ENCODE data around the gene SPATA32.

The SPATA32 gene

DNA sequence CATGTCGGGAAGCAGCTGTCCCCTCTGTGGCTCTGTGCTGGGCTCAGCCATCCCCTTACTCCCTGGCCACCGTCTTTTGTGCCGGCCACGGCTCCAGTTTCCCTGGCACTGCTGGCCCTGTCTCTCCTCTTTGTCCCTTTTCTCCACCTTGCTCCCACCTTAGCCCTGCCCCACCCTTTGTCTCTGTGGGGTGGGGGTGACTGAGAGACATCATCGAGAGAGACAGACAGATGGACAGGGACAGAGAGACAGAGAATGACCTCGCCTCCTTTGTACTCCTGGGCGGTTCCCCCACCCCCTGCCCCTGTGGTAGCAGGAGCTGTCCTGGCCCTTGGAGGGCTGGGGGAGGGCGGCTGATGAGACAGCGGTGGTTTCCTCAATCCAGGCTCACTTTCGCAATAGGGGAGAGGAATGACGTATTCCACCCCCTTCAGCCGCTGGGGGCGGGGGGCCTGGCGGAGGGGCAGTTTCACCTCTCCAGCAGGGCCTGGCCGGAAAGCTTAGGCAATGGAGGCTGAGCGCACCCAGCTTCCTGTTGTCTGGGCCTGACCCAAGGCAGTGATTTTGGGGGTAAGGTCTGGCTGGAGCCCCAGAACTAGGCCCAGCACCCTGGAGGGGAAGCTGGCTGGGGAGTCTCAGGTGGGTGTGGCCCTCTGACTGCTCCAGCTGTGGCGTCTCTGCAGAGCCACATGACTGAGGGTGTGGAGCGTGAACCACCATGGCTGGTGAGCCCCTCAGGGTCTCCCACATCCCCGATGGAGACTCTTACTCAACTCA, 32.9 kb downstream of the SPATA32 start:
- Histone ChIP-seq H3K27me3 (ENCODE audit: insufficient read depth, poor library complexity, severe bottlenecking) (no peaks in the 10 kb centered on the region), H3K27ac (ENCODE audit: poor library complexity, severe bottlenecking) (peak overlapping the region; percentile 63), H3K9me3 (ENCODE audit: severe bottlenecking) (no peaks in the 10 kb centered on the region), H3K36me3 (ENCODE audit: low read depth) (no peaks in the 10 kb centered on the region), H3K4me1 (ENCODE audit: insufficient read depth, poor library complexity, severe bottlenecking) (peaks cover 57% of the 10 kb centered on the region), H3K4me3 (ENCODE audit: severe bottlenecking) (no peak overlapping the region)
- ATAC-seq (ENCODE audit: low read depth): peak; percentile 74
- TF ChIP-seq, protein P1, sequence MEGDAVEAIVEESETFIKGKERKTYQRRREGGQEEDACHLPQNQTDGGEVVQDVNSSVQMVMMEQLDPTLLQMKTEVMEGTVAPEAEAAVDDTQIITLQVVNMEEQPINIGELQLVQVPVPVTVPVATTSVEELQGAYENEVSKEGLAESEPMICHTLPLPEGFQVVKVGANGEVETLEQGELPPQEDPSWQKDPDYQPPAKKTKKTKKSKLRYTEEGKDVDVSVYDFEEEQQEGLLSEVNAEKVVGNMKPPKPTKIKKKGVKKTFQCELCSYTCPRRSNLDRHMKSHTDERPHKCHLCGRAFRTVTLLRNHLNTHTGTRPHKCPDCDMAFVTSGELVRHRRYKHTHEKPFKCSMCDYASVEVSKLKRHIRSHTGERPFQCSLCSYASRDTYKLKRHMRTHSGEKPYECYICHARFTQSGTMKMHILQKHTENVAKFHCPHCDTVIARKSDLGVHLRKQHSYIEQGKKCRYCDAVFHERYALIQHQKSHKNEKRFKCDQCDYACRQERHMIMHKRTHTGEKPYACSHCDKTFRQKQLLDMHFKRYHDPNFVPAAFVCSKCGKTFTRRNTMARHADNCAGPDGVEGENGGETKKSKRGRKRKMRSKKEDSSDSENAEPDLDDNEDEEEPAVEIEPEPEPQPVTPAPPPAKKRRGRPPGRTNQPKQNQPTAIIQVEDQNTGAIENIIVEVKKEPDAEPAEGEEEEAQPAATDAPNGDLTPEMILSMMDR (IDR thresholded peaks at IDR 0.05; ENCODE audit: poor library complexity, severe bottlenecking): no peak
- peak; percentile 90 for DNase-seq (ENCODE audit: low spot score)

DNA sequence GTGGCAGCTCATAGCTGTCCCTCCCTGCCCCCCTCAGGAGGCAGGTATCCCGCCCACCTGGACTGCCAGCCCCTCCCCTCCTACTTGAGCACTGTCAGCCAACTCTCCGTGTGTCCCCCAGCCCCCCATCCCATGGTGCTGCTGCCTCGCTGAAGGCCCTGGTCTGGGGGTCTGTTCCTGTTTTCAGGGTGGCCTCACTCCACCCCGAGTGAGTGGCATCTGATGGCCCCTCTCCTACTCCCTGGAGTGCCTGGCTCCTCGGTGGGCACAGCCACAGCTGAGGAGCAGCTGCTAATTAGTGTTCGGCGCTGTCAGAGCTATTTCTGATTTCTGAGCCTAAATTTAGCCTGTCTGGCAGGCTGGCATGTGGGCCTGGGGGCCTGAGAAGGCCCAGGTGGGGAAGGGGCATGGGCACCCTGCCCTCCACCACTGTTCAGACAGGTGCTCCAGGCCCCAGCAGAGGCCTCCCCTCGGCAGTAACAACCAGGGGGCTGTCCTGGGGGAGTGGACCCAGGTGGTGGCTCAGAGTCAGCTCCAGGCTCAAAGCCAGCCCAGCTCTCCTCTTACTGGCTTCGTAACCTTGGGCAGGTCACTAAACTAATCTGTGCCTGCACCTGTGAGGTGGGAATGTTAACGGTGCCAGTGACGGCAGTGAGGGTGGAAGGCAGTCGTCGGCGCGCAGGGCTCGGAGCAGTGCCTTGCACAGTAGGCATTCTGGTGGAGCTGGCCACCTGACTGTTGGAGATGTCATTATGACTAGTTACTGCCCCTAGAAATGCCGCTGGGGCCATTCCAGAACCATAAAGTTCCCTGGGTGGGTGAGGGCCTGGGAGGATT, 33.8 kb downstream of the SPATA32 start:
- TF ChIP-seq, protein P1 (IDR thresholded peaks at IDR 0.05; ENCODE audit: poor library complexity, severe bottlenecking): no peak
- no peak overlapping the region for H3K4me3 ChIP-seq (ENCODE audit: severe bottlenecking)
- no peaks in the 10 kb centered on the region for H3K9me3 ChIP-seq (ENCODE audit: severe bottlenecking)
- peaks cover 58% of the 10 kb centered on the region for H3K4me1 ChIP-seq (ENCODE audit: insufficient read depth, poor library complexity, severe bottlenecking)
- H3K36me3 ChIP-seq (ENCODE audit: low read depth): no peaks in the 10 kb centered on the region
- no peak for ATAC-seq (ENCODE audit: low read depth)
- H3K27ac ChIP-seq (ENCODE audit: poor library complexity, severe bottlenecking): peak overlapping the region; percentile 63
- H3K27me3 ChIP-seq (ENCODE audit: insufficient read depth, poor library complexity, severe bottlenecking): no peaks in the 10 kb centered on the region
- no peak for DNase-seq (ENCODE audit: low spot score)

DNA sequence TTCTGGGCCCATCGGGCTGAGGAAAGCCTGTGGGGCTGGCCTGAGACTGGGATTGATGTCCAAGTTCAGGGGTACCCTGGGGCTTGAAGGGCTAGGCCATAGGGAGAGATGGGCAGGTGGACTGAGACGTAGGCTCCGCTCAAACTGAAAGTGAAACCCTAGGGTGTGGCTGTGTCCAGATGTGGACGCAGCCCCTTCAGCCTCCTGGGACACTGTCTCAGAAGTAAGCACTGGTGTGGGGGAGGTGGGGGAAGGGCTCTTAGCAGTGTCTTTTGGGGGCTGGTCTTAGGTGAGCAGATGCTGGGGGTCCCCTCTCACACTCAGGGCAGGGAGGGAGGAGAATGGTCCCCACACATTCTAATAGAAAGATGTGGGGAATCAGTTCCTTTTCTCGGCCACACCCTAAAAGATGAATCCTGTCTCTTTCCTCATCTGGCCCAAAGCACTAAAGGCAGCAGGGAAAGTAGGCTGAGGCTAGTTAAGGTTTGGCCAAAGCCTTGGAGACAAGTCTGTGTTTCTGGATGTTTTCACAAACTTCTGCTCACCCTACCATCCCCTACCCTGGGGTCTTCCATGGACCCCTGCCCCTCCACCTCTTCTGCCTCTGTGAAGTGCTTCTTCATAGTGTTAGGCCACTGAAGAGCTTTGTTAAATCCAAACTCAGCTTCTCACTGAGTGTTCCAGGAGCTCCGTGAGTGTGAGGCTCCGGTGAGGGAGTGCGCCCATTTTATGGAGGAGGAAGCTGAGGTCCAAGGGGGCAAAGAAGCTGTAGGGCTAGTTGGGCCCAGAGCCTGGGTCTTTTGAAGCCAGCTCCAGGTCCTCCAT, 34.6 kb downstream of the SPATA32 start:
- ATAC-seq (ENCODE audit: low read depth) (0 out of 3 replicates have a peak, but pooled peaks have one; percentile 6), DNase-seq (ENCODE audit: low spot score) (no peak)
- H3K9me3 ChIP-seq (ENCODE audit: severe bottlenecking): no peaks in the 10 kb centered on the region
- peak overlapping the region; percentile 3 for H3K4me3 ChIP-seq (ENCODE audit: severe bottlenecking)
- H3K36me3 ChIP-seq (ENCODE audit: low read depth): no peaks in the 10 kb centered on the region
- H3K27me3 ChIP-seq (ENCODE audit: insufficient read depth, poor library complexity, severe bottlenecking): no peaks in the 10 kb centered on the region
- H3K27ac ChIP-seq (ENCODE audit: poor library complexity, severe bottlenecking): peak overlapping the region; percentile 63
- peaks cover 61% of the 10 kb centered on the region for H3K4me1 ChIP-seq (ENCODE audit: insufficient read depth, poor library complexity, severe bottlenecking)
- TF ChIP-seq, protein P1 (IDR thresholded peaks at IDR 0.05; ENCODE audit: poor library complexity, severe bottlenecking): no peak

DNA sequence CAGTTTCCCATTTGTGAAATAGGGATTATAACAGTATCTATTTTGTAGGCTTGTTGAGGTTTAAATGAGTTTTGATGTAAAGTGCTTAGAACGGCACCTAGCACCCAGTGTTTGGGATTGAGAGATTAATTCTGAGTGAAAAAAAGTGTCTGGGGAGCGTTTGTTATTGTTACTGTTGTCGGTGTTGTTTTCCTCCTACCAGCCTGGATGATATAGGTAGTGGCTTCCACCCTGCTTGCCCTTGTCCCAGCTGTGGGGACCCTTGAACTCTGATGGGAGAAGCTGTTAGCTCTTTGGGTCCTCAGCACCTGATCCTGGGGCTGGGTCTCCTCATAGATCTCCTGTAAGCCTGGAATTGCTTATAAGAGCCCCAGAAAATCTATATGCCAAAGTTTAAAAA, 35.3 kb downstream of the SPATA32 start:
- ATAC-seq (ENCODE audit: low read depth): no peak
- no peak overlapping the region for H3K4me3 ChIP-seq (ENCODE audit: severe bottlenecking)
- H3K4me1 ChIP-seq (ENCODE audit: insufficient read depth, poor library complexity, severe bottlenecking): peaks cover 61% of the 10 kb centered on the region
- TF ChIP-seq, protein P1 (IDR thresholded peaks at IDR 0.05; ENCODE audit: poor library complexity, severe bottlenecking): no peak
- H3K27me3 ChIP-seq (ENCODE audit: insufficient read depth, poor library complexity, severe bottlenecking): no peaks in the 10 kb centered on the region
- no peaks in the 10 kb centered on the region for H3K9me3 ChIP-seq (ENCODE audit: severe bottlenecking)
- no peaks in the 10 kb centered on the region for H3K36me3 ChIP-seq (ENCODE audit: low read depth)
- peak overlapping the region; percentile 63 for H3K27ac ChIP-seq (ENCODE audit: poor library complexity, severe bottlenecking)
- no peak for DNase-seq (ENCODE audit: low spot score)
